Femur (tissue), 1 donor: Measurements from ENCODE around the gene DDC.

Source experiments
- DNase-seq: peaks from one replicate; pipeline ENCODE4 v3.0.0-alpha.2; 2017

DDC gene

DNA sequence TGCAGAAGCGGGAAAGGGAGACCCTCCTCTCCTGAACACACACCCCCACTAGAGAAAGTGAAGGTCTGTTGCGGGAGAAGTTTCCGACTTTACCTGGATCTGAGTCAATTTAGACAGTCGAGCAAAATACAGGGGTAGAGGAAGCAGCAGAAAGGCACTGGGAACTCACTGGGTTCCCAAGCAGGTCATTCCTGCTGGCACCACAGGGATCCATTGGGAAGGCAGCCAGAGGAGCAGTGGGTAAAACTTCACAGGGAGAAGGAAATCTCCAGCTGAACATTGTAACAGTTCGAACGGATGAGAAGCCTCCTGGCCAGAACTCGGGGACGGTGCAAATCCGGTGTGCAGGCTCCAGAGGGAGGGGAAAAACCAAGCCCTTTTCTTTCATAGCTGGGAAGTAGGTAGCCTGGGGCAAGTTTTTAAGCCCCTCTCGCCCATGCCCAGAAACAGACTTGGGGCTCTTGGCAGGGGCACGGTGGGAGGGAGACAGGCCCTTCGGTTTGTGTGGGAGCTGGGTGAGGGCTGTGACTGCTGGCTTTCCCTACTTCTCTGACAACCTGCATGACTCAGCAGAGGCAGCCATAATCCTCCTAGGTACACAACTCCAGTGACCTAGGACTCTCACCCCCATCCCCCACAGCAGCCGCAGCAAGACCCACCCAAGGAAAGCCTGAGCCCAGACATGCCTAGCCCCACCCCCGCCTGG lies 51.9 kb downstream of the DDC start:
- no peak for DNase-seq

DNA sequence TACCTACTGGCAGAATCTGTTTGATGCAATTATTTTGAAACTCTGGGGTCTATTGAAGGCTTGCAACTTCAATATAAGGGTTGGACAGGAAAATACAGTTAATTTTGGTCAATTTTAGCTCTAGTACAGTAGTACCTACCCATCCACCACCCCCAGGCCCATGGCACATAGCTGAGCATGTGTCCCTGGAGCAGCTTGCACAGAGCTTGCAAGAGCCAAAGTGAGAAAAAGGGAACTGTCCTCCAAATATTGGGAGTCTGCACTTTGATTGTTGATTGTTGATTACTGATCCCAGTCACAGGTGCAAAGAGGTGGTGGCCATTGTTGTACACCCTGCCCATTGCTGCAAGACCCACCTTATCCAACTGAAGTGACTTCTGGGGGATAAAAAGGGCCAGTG lies 52.8 kb downstream of the DDC start:
- no peak for DNase-seq

DNA sequence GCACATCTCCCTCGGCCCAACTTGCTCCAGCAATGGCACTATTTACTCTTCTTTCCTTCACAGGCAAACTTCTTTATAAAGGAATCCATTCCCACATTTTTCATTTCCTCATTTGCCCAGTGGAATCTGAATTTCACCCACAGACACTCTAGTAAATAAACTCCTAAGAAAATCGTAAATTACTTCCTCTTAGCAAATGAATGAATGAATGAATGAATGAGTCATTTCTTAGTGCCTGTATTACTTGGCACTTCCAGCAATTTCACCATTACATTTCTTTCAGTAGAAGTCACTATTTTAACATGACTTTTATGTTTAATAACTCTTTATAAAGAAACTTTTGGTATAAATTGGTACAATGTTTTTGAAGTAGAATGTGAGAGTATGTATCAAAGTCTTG lies 55.7 kb downstream of the DDC start:
- no peak for DNase-seq

DNA sequence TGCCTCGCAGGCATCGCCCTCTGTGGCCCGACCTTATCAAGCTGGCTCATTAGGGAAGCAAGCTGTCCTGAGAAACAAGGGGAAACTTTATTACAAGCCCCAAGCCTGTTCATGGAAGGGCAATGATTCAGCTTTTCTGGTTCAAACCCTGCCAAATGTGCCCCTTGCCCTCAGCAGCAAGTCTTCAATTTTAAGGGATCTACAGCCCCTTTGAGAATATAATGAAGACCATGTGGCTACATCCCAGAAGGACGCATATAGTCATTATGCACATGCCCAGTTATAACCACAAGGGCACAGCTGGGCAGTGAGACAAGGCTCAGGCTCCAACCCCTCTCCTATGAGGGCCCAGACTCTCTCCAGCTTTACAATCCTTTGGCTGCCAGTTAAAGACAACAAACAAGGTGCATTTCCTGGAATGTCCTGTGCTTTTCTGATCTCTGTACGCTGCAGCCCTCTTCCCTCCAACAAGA lies 56.7 kb downstream of the DDC start:
- no peak for DNase-seq

DNA sequence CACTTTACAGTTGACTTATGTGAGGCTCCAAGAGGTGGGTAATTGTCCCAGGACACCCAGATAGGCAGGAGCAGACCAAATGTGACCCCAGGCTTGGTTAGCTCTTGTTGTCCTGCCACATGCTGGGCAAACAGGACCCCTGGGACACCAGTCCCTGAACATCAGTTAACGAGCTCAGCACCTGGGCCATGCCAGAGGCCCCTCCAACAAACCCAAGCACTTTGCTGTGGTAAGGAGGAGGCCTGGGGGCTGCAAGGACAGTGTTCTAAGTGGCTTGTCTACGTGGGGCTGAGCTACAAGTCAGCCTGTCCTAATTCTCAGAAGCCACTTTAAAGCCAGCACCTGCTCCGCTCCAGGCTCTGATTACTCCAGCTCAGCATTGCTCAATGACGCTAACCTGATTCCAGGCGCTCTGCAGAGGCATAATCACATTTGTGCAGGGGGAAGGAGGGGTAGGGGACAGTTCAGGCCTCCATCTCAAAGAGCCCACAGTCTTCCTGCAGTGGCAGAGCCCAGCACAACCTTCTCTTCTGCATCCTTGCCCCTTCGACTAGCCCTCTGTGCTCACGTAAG lies 57.2 kb downstream of the DDC start:
- no peak for DNase-seq

DNA sequence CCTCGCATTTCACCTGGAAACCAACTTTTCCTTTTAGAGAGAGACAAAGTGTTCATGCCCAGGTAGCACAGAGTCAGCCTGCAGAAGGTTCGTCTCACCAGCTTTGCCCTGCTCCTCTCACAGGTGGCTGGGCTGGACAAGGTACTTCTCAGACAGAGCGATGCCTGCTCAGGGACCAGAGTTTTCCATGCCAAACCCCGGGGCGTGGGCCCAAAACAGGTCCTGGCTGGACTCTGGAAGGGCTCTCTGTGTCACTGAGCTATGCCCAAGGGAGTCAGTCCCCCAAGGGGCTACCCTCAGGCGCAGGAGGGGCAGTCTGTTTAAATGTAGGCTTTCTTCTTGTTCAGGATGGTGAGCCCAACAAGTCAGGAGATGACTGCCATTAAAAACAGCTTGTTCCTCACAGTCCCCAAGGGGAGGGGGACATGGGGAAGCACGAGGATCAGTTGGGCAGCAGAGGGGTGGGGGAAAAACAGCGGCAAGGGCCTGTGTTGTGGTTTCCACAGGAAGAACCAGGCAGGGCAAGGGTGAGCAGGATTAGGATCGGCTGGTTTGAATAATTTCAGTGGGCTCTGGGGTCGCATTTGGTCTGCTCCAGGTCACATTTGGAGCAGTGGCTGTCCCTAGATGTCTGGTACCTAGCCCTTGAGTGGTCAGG lies 59.5 kb downstream of the DDC start:
- DNase-seq: no peak

DNA sequence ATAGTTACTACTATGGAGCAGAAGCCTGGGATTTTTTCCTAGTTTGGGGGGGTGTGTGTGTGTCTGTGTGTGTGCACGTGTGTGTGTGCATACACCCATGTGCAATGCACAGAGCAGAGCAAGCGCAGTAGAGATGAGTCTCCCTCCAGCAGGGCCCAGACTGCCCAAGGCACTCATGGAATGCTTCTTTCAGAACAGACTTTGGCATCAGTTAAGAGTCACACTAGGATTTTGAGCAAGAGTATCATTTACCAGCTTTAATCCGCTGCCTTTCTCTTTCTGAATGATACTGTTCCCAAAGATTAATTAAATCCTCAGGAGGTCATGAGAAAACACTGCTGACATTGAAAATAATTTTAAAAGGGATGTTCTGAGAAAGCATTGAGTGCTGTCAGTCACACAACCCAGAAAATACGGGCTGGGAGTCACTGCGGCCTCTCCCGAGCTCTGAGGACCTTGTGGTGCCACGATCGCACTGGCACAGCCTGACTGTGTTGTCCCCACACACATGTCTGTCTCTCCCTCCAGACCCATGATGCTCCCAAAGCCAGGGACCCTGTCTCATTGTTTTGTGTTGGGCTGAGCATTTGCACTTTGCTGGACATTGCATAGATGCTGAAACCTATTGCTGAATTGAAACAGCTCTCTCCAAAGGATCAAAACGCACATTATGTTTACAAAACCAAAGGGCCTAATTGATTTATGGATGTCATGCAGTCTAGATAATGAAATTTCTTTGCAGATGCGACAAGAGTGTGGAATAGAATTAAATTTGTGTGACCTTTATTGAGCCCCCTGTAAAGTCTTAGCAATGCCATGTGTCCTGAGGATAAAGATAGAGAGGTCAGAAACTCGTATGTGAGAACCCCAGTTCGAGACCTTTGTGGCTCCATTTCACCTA lies 60.3 kb downstream of the DDC start:
- no peak for DNase-seq

DNA sequence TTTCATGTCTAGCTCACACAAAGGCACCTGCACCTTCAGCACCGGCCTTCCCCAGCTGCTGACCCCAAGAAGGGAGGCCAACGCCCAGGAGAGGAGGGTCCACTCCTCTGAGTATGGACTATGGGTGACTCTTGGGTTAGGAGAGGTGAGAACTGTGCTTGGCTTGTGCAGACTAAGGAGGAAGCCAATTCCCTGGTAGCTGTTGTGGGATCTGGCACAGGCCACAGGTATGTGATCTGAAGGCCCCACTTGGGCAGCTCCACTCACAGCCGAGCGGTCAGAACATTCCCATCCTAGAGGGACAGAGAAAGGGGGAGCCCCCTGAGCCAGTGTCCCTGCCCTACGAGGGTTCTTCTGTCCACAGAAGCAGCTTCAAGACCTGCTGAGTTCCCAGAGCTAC lies 62.3 kb downstream of the DDC start:
- no peak for DNase-seq

DNA sequence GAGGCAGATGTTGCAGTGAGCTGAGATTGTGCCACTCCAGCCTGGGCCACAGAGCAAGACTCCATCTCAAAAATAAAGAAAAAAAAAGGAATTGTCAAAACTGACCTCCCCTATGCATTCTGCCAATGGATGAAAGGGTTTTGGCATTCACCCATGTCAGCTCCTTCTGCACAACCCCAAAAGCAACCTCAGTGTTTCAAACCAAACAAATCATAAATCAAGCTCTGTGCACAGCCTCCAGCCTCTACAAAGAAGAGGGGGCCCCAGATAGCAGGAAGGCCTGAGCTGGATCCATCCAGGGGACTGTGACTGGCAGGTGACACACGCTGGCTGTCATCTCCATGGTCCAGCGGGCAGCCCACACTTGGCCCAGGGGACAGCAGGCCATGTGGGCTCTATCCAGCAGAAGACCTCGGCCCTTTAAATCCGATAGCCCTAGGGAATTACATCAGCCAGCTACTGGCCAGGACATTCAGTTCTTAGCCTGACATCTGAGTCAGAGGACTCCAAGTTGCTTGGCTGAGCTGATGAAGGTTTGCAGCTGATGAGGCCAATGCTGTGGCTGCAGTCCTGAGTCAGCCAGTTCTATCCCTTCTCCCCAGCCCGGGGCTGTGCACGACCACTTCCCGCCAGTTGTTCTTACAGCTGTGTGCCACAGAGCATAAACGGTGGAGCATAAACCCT lies 63.1 kb downstream of the DDC start:
- peak; percentile 68 for DNase-seq

DNA sequence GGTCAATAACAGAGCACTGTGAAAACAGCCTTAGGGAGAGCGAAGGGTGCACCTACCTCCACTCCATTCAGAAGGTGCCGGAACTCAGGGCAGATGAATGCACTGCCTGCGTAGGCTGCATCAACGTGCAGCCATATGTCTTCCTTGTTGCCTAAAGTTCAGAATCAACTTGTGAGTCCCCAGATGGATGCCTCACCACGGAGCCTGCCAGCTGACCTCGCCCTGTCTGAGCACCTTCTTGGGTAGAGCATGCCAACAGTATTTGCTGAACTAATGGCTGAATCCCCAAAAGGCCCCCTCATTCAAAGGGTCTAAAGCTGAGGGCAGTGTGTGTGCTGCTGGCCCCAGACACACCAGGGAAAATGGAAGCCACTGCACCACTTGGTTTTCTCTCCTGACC lies 66.1 kb downstream of the DDC start:
- DNase-seq: no peak

DNA sequence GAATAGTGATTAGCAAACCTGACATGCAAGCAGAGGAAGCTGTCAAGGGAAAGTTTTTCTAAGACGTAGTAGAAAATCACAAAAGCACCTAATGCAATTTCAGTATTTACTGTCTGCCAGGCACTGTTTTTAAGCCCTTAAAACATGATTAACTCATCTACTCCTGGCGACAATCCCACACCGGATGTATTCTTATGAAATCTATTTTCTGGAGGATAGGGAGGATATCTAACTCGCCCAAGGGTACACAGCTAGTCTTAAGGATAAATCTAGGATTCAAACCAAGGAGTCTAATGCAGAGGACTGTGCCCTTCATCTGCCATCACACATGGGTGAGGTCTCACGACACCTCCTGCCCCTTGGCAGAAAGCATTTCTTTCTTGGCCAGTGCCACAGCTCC lies 67.2 kb downstream of the DDC start:
- DNase-seq: no peak

DNA sequence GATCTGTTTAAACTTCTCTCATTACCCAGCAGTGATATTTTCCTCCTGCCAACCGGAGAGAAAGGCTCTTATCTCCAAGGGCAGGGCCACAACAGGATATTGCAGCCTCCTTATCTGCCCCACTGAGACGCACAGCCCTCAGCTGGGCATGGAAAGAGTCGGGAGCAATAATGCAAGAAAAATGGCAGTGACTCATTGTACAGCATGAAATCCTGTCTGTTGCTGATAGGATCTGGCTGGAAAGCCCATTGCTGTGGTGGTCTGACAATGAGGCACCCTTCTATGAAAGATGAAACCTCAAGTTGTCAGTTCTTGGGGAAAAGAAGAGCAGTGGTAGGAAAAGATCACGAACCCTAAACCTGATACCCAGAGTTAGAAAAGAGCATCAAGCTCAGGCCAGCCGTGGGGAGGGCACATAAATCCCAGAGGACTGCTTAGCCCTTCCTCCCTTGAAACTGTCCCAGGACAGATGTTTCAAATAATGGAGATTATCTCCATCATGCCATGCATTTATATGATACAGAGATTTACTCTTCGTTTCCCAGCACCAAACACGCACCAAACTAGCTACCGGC lies 68.0 kb downstream of the DDC start:
- no peak for DNase-seq

DNA sequence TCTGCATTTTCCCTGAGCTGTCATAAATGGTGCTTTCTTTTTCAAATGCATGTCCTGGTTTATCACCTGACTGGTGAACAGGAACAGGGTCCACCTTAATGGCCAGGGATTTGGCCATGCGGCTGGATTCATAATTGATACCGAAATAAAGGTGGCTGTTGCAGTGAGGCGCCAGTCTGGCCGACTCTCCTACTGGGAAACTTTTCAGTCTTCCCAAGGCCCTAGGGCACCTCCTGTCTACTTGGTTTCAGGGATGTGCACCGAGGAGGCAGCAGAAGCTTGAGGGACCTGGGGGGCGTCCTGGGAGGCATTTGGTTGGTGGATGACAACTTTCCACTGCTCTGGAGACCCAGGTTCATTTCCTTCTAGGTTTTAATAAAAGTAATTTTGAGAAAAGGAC lies 68.6 kb downstream of the DDC start:
- DNase-seq: no peak

DNA sequence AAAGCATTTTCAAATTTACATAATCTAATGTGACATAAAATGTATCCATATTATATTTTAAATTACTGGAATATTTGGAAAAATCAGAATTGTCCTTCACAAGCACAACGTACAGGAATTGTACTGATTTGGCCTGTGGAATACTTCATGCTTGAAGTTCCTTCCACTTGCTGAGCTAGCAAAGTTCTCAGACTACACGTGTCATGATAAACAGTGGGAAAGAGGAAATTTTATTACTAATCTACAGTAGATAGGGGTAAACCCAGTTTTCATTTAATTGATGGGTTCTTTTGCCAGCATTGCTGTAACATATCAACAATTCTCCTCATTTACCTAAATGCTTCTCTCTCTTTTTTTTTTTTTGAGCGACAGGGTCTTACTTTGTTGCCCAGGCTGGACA lies 69.5 kb downstream of the DDC start:
- no peak for DNase-seq

DNA sequence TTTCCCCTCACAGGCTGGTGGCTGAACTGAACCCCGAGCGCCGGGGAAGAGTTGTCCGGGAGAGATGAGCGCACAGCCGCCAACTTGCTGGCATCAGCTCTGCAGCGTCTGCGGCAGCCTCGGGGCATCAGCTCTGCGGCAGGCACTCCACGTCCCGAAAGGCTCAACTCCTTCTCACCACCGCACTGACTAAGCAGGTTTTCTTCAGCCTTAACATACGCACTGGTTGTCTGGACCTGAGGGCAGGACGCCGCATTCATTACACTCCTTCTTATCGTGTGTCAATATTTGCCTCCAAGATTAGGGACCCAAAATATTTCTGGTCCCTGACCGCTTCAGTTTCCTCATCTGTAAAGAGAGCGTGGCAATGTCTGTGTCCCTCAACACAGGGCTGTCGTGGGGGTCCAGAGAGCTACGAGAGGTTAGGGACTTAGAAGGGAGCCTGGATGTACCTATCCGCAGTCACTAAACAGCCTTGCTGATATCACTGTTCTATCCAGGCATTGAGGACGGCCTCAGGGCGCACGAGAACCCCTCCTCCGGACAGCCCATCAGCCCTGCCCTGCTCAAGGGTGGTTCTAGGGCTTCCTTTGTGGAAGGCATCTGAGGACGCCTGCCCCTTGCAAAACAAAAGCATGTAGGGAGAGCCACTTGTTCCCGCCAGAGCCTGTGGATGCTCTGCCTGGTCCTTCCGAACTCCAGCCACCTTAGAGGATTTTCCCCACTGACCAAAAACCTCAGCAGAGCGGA lies 72.3 kb downstream of the DDC start:
- no peak for DNase-seq

DNA sequence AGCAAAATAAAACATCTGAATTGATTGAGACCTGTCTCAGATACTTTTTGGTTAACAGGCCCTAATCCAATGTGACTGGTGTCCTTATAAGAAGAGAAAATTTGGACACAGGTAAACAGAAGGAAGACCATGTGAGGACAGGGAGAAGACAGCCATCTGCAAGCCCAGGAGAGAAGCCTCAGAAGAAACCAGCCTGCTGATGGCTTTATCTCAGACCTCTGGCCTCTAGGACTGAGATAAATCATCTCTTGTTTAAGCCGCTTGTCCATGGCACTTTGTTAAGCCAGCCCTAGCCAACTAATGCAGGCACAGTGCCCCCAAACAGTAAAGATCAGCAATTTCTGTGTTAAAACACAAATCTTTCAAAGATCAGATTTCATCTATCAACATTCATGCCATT lies 73.3 kb downstream of the DDC start:
- DNase-seq: no peak

DNA sequence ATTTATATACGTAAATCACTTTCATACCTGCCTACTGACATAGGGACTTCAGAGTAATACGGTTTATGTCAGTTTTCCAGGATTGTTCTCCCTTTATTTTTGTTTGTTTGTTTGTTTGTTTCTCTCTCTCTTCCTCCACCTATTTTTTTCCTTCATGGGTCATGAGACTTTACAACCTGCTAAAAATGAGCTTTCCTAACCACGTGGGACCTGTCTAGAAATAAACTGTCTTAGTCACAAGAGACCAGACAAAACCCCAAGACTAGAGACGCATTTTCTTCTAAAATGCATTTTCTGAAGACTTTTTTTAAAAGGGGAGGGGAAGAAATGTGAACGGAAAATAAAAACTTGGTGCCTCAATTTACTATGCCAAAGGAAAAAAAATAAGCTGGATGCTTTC lies 74.0 kb downstream of the DDC start:
- DNase-seq: no peak

DNA sequence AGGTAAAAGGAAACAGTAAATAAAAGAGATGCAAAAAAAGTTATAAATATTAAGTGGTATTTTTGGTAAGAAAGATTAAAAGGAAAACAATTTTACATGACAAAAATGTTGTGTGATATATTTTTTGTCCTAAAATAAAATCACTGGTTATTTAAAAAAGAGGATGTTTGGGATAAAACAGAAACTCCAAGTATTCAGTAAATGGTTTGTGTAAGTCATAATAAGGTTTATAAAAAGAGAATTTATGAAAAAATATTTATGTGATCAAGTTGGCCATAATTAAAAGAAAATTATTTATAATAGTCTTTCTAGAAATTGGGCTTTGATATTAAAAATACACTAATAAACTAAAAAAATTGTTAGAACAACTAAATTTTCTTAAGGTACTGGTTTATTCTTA lies 76.8 kb downstream of the DDC start:
- no peak for DNase-seq

DNA sequence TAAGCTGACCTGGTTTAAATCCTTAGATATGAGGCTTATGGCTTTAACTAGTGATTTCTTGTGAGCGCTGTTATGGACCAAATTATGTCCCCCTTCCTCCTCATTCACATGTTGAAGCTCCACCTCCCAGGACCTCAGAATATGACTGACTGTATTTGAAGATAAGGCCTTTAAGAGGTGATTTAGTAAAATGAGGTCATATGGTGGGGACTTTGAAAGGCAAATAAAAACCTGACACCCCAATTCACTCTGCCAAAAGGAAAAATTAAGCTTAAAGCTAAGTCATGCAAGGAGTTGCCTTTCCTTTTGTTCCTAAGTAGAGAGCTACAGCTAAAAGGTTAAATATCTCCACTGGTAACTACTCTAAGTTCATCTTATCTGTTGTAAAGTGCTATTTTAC lies 78.7 kb downstream of the DDC start:
- no peak for DNase-seq

DNA sequence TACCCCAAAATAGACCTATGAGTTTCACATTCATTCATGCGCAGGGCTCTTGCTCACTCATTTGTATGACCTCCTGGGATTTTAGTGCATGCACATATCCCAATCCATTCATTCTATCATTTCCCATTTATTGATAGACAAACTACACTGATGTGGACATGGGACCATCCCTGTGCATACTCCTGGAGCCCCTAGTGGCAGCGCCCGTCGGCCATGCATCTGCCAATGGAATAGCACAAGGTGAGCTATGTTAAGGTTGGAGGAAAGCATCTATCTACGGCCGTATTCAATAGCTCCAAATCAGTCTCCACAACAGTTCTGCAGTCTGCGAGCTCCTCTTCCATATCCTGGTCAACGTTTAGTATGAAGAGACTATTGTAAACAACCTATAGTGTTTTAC lies 83.3 kb downstream of the DDC start:
- no peak for DNase-seq

DNA sequence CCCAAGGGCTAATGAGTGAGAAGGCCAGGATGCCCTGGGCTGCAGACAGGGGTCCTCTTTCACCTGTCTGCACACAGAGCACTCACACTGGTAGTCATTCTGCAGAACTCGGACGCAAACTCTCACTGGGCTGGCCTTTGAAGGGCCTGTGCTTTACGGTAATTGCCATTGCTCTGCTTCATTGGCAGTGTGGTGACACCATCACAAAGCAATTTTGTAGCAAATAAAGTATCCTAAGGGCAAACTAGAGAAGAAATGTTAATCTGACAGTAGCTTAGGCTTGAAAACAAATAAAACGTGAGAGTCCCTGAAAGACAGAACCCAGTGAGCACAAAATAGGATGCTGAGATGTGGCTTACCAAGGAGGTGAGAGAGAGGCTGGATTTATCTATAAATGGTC lies 84.4 kb downstream of the DDC start:
- no peak for DNase-seq
